KG1 (cell line): ENCODE results near the gene TDRD9.
A peak's percentile ranks its signal among the peaks of the same experiment; 100 is the strongest.

ENCODE experiments used
- DNase-seq: peaks from one replicate; lab custom pipeline; 2025; lab: John Stamatoyannopoulos, UW

TDRD9 gene

DNA sequence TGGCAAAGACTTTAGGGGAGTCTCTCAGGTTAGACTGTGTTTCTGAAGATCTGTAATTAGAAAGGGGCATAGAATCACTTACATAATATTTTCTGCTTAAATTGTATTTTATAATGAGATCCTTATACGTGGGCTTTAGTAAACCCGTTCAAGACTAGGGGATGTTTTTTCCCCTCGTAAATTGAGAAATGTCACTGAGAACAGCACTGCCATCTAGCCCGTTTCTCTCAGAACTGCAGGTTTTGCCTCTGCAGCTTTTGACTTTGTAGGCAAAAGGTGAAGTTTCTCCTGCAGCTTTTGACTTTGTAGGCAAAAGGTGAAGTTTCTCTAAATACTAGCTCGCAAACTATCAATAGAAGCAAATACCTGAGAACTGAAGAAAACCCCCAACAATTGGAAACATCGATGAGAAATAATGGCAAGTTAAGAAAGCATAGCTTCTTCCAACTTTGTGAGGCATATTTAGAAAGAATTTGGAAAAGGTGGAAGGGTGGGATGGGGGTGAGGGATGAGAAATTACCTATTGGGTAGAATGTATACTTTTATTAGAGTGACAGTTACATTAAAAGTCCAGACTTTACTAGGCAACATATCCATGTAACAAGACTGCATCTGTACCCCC lies 147.4 kb downstream of the TDRD9 start:
- DNase-seq: no peak

- DNase-seq: no peak
Measured at GRCh38 chr14:104076743-104077142, 148.5 kb downstream of the TDRD9 start.

DNA sequence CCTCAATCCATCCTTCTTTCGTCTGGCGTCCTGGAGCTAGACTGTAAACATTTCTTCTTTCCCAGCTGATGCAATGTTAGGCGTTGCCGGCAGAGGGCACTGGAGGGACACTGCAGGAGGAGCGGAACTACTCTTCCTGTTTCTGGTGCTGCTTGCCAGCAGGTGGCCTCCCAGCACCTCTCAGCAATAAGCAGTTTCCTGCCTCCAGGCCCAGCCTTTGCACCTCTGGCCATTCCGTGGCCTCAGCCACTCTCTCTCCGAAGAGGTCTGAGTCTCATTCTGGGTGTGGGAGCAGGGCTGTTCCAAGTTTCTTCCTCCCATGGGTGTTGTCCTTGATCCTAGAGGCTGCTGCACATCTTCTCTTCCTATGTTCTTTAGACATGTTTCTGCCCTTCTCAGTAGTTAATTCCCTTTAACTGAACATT lies 149.8 kb downstream of the TDRD9 start:
- peak; percentile 35 for DNase-seq

GRCh38 chr14:104080376-104081260 lies 152.4 kb downstream of the TDRD9 start:
- no peak for DNase-seq

- no peak for DNase-seq
Measured at GRCh38 chr14:104081261-104081835, 153.1 kb downstream of the TDRD9 start.

DNA sequence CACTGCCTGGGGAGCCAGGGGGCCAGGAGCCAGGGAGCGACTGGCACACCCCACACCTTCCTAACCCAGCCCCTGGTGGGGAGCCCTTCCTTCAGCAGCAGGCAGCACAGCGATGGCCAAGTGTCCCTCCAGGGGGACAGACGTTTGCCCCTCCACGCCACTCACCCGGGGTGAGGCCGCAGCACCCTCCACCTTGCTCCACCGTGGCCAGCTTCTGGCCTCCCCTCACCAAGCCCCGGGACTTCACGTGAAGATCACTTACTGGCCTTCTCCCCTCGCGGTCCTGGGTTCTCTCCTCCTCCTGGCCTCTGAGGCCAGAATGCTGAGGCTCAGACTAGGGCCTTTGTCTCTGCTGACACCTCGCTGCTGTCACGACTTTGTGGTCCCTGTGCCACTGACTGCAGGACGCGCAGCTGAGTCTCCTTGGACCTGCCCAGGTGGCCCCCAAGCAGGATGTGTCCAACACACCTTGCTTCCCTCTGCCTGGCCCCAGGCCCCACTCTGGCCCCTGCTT lies 153.8 kb downstream of the TDRD9 start:
- no peak for DNase-seq

GRCh38 chr14:104082807-104083206 lies 154.6 kb downstream of the TDRD9 start:
- DNase-seq: no peak

- DNase-seq: no peak
Measured at GRCh38 chr14:104084251-104085002, 156.2 kb downstream of the TDRD9 start.

GRCh38 chr14:104085032-104085888 lies 157.0 kb downstream of the TDRD9 start, which contains the start of gene ASPG:
Gene ASPG, plus strand, starts transcription at chr14:104085700. Its CDS starts 71 bp downstream, at chr14:104085771.
- no peak for DNase-seq

- no peak for DNase-seq
Measured at GRCh38 chr14:104085889-104086201, 157.6 kb downstream of the TDRD9 start.

GRCh38 chr14:104086210-104086660 lies 158.0 kb downstream of the TDRD9 start:
- DNase-seq: no peak

- DNase-seq: no peak
Measured at GRCh38 chr14:104086661-104087461, 158.6 kb downstream of the TDRD9 start.

DNA sequence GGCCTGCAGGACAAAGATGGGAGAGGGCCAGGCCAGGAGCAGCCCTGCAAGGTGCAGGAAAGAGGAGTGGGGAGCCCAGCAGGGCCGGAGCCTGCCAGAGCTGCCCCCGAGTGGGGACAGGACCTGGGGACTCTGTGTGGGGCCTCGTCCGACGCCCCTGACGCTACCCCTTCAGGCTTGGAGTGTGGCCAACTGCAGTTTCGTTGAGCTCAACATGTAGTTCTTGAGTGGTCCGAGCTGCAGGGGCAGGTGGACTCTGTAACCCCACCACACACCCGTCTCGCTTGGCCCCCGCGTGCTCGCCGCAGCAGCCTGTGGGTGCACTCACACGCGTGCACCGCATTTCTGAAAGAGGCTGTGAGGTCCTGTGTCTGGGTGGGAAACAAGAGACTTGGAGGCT lies 159.2 kb downstream of the TDRD9 start:
- no peak for DNase-seq

- DNase-seq: no peak
Measured at GRCh38 chr14:104087981-104088850, 160.0 kb downstream of the TDRD9 start.

DNA sequence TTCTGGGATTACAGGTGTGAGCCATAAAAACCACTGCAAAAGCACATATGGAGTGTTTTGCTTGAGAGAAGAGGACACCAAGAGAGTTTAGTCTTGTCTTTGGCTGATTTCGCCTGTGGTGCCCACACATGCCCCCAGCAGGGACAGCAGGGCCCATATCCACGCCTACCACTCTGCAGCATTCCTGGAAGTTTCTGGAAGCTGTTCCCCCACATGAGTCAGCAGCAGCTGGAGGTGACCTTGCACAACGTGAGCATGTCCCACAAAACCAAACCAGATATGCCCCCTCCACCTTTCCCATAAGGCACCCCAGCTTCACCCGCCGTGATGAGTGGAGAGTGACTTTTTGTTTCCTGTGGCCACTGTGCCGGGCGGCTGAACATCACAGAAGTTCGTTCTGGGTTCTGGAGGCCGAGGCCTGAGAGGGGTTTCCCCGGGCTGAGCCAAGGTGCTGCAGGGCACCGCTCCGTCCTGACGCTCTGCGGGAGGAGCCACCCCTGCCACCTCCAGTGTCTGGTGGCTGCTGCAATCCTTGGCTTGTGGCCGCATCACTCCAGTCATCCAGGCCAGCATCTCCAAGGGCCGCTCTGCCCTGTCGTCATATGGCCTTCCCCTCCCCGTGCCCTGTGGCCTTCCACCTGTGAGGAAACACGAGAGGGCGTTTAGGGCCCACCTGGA lies 162.0 kb downstream of the TDRD9 start:
- no peak for DNase-seq

DNA sequence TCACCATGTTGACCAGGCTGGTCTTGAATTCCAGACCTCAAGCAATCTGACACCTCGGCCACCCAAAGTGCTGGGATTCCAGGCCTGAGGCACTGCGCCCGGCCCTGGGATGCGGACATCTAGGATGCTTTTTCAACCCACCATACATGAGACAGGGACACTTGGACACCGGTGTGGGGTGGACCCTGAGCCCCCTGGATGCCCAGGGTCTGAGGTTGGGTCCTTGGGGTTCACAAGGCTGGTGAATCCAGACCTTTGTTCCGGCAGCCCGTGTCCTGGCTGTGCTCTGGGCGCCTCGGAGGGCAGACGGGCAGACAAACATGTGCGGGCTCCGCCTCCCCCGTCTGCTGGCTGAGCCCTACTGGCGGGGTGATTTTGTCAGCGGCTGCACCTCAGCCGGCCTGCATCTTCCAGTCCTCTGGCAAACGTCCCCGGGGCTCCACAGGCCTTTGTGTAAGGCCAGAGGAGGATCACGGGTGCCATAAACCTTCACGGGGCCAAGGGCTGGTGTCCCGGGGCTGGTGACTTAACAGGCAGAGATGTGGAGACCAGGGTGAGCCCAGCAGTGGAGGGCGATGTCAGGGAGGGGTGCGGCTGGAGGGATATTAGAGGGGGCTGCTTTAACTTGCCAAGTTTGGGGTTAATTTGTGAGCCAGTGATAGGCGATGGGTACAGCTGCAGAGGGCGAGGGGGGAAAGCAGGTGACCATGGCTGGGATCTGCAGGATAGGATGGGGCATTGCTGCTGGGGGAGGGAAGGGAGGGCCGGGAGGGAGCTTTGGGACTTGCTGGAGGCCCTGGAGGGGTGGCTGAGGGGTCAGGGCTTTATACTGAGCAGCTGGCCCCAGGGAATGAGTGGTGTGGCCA lies 163.0 kb downstream of the TDRD9 start:
- no peak for DNase-seq

DNA sequence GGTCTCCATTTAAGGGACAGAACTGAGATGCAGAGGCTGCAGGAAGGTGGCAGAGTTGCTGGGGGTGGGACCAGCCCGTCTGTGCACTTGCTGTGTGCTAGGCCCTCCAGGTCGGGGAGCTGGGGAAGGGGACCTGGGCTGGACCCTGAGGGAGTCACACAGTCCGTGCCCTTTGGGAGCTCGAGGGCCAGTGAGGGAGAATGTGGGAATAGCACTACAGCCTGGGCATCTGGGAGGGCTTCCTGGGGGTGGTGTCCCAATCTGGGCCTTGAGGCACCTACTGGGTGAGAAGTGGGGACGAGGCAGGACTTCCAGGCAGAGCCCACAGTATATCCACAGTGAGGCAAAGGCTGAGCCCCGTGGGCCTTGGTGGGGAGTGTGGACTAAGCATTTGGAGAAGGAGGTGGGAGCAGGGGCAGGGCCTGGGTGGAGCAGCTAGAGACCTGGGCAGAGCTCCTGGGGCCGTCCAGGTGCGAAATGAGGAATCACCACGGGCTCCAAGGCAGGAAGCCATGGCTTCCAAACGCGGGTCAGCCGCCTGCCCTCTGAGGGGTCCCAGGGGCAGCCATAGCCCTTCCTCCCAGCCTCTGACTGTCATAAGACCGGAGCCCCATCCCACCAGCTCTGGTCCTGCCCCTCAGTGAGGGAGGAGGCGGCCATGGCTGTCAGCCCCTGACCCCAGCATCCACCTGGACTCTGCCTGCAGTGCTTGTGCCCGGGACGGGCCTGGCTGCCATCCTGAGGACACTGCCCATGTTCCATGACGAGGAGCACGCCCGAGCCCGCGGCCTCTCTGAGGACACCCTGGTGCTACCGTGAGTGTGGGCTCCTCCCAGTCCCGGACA lies 163.9 kb downstream of the TDRD9 start:
- DNase-seq: no peak
